K562 (cell line): ENCODE data around the gene MAN1A1. TPM values are rescaled to one million over a fixed set of nuclear protein-coding genes. Genes with fewer than 3 reads are reported as not detected.
A peak's percentile ranks its signal among the peaks of the same experiment; 100 is the strongest.

Source experiments
- ATAC-seq: fragments of 200-7000 bp; cut with Tn5 transposase; 3 replicates; pipeline ENCODE4 v1.9.1; 2020; ENCODE audit warnings: moderate library complexity
- BruUV-seq: library from RNA; stranded (reverse); fragments of 400-500 nt; replicated peaks from 2 replicates; lab custom pipeline; 2021; lab: Mats Ljungman, UMichigan
- CTCF ChIA-PET: fragments of 300-600 bp; formaldehyde crosslinking; extraction: SDS; loops from one replicate; lab custom pipeline; 2021; ENCODE audit warnings: low intra/inter-chr PET ratio; lab: Yijun Ruan, JAX
- POLR2A ChIA-PET: fragments of 300-600, 350-650 bp; sonication (Branson Sonifier 250); formaldehyde crosslinking; extraction: SDS; loops from one replicate; lab custom pipeline; 2021; ENCODE audit warnings: antibody characterized with exemption, inconsistent platforms; lab: Yijun Ruan, JAX
- DNase-seq, 4 experiments: peaks; one replicate each; pipeline versions ENCODE4 v3.0.0 to v3.0.0-alpha.2; 2011 to 2018; ENCODE audit warnings: low spot score in 3 of 4, mixed read lengths in 3 of 4; ENCODE audit errors: extremely low read depth in 1 of 4
- FAIRE-seq: peaks from 2 replicates; lab custom pipeline; 2011; peaks lifted over from hg19 to GRCh38; lab: Jason Lieb, UNC
- H2AFZ ChIP-seq: 2 replicates; pipeline ENCODE4 v1.6.0; 2011; ENCODE audit warnings: low read depth, low read length, control low read depth, inconsistent platforms
- H3K27ac ChIP-seq: fragments of 200-600 bp; 3 replicates; pipeline ENCODE4 v1.8.0; 2011; ENCODE audit warnings: low read depth, mild to moderate bottlenecking, control low read depth, inconsistent platforms, low read length, moderate library complexity, mixed read lengths; ENCODE audit errors: extremely low read depth
- H3K27me3 ChIP-seq, 2 experiments: fragments of 300-600 bp in 1 of 2; 2 replicates in 1 of 2; 3 replicates in 1 of 2; pipeline versions ENCODE4 v1.6.0 to v1.8.0; 2011; ENCODE audit warnings: inconsistent platforms in 2 of 2, low read length in 2 of 2, mild to moderate bottlenecking in 1 of 2, mixed read lengths in 1 of 2, moderate library complexity in 1 of 2; ENCODE audit not compliant: control insufficient read depth in 2 of 2, insufficient read depth in 2 of 2
- H3K36me3 ChIP-seq: fragments of 300-600 bp; 3 replicates; pipeline ENCODE4 v1.8.0; 2011; ENCODE audit warnings: mild to moderate bottlenecking, low read length, inconsistent platforms; ENCODE audit not compliant: control insufficient read depth, insufficient read depth
- H3K4me1 ChIP-seq, 2 experiments: fragments of 200-600 bp in 1 of 2; replicated peaks in 1 of 2; 2 replicates in 1 of 2; 3 replicates in 1 of 2; pipeline versions ENCODE4 v1.5.1 to v1.8.0; 2011; ENCODE audit warnings: inconsistent platforms in 2 of 2, low read length in 2 of 2, mild to moderate bottlenecking in 1 of 2, mixed read lengths in 1 of 2, moderate library complexity in 1 of 2; ENCODE audit not compliant: control insufficient read depth in 2 of 2, insufficient read depth in 2 of 2
- H3K4me2 ChIP-seq: 2 replicates; pipeline ENCODE4 v1.6.1; 2011; ENCODE audit warnings: low read length, control low read depth, inconsistent platforms, mixed read lengths; ENCODE audit not compliant: insufficient read depth
- H3K4me3 ChIP-seq: fragments of 200-600 bp; sonication (generic), shearing (Covaris generic); 2 replicates; pipeline ENCODE4 v1.5.1; 2016; ENCODE audit warnings: control low read depth, inconsistent platforms
- H3K79me2 ChIP-seq: fragments of 200-600 bp; 3 replicates; pipeline ENCODE4 v1.8.0; 2011; ENCODE audit warnings: low read length, inconsistent platforms; ENCODE audit not compliant: control insufficient read depth, insufficient read depth
- H3K9ac ChIP-seq, 2 experiments: 2 replicates each; pipeline versions ENCODE4 v1.6.0 to v1.6.1; 2011; ENCODE audit warnings: low read depth in 2 of 2, low read length in 2 of 2, control low read depth in 1 of 2, inconsistent platforms in 1 of 2, mild to moderate bottlenecking in 1 of 2, mixed read lengths in 1 of 2; ENCODE audit not compliant: insufficient read depth in 1 of 2
- H3K9me1 ChIP-seq: one replicate; pipeline ENCODE4 v1.6.0; 2011; ENCODE audit warnings: inconsistent platforms, mild to moderate bottlenecking, low read length, moderate library complexity; ENCODE audit not compliant: control insufficient read depth, insufficient read depth
- H3K9me3 ChIP-seq: replicated peaks from 2 replicates; pipeline ENCODE4 v1.5.1; 2011; ENCODE audit warnings: low read depth, low read length, inconsistent platforms; ENCODE audit not compliant: control insufficient read depth, insufficient read depth
- H4K20me1 ChIP-seq: replicated peaks from 2 replicates; pipeline ENCODE4 v1.6.1; 2011; ENCODE audit warnings: low read length, inconsistent platforms, mixed read lengths; ENCODE audit not compliant: control insufficient read depth, insufficient read depth
- AFF1 ChIP-seq, 2 experiments: fragments of 450-650 bp; IDR thresholded peaks; 2 replicates each; pipeline ENCODE4 v1.6.1; 2018; ENCODE audit warnings: mild to moderate bottlenecking in 2 of 2, low read depth in 1 of 2; ENCODE audit not compliant: partially characterized antibody in 2 of 2
- BRD9 ChIP-seq: fragments of 450-650 bp; IDR thresholded peaks from 2 replicates; pipeline ENCODE4 v1.6.1; 2018; ENCODE audit warnings: low read depth; ENCODE audit not compliant: partially characterized antibody
- CC2D1A ChIP-seq: fragments of 450-650 bp; IDR thresholded peaks from 2 replicates; pipeline ENCODE4 v1.6.1; 2017; ENCODE audit warnings: mild to moderate bottlenecking
- ETV1 ChIP-seq: fragments of 450-650 bp; conservative IDR thresholded peaks from 2 replicates; pipeline ENCODE4 v1.6.1; 2016; ENCODE audit warnings: missing genetic modification characterization, control low read depth, low read depth, missing compliant biosample characterization
- HMGXB4 ChIP-seq: sonication (generic); formaldehyde crosslinking; IDR thresholded peaks from 2 replicates; pipeline ENCODE4 v1.8.1; 2023; ENCODE audit warnings: mild to moderate bottlenecking, missing genetic modification reagents
- PBX2 ChIP-seq, 2 experiments: IDR thresholded peaks in 1 of 2; conservative IDR thresholded peaks in 1 of 2; 2 replicates each; pipeline ENCODE4 v1.6.1; 2016; ENCODE audit warnings: low read depth in 2 of 2, mild to moderate bottlenecking in 1 of 2, missing compliant biosample characterization in 1 of 2, missing genetic modification characterization in 1 of 2, moderate library complexity in 1 of 2
- RAD21 ChIP-seq, 2 experiments: fragments of 250-450 bp in 1 of 2; fragments of 450-650 bp in 1 of 2; sonication (Bioruptor Pico) in 1 of 2; formaldehyde crosslinking in 1 of 2; IDR thresholded peaks in 1 of 2; conservative IDR thresholded peaks in 1 of 2; 2 replicates each; pipeline versions ENCODE4 v1.4.0 to v1.8.0; 2020 to 2022; ENCODE audit warnings: mild to moderate bottlenecking in 2 of 2, moderate library complexity in 1 of 2
- ZBTB26 ChIP-seq: fragments of 450-650 bp; formaldehyde crosslinking; IDR thresholded peaks from 2 replicates; pipeline ENCODE4 v1.4.0; 2022; ENCODE audit warnings: missing genetic modification characterization
- WGBS: fragments of 100-300 bp; shearing (Covaris generic); methylation state at CpG from one replicate; pipeline ENCODE4 v1.1.6; 2016; ENCODE audit warnings: low coverage, mixed read lengths; ENCODE audit not compliant: insufficient coverage; ENCODE audit errors: missing lambda C conversion rate; 5-methylcytosine and 5-hydroxymethylcytosine counted together
- in situ Hi-C: fragments of 300-500 bp; cut with MboI; formaldehyde crosslinking; loops from 4 replicates; pipeline ENCODE4 v1.15.0; 2018; ENCODE audit warnings: inconsistent platforms, mixed read lengths
- intact Hi-C: fragments of 100-400 bp; cut with micrococcal nuclease; formaldehyde crosslinking; loops from 2 replicates; pipeline ENCODE4 v1.14.2; 2022
- polyA plus RNA-seq, 8 experiments: library from polyadenylated mRNA; depleted of rRNA in 4 of 8; stranded (reverse) in 5 of 8; unstranded in 3 of 8; fragments of >200 nt; fragmentation: Nextera tagmentation in 2 of 8; fragmentation: Illumina TruSeq in 1 of 8; extraction: Ambion mirVana in 2 of 8; extraction: Trizol in 1 of 8; gene quantifications; 2 replicates each; pipeline versions ENCODE4 v1.2.1 to v1.2.3, GENCODE V29; 2011 to 2014; ENCODE audit warnings: inconsistent platforms in 1 of 8, missing spikeins in 1 of 8
- total RNA-seq, 7 experiments: library from RNA; depleted of rRNA in 6 of 7; stranded (reverse); fragments of >200 nt in 6 of 7; fragmentation: Illumina TruSeq in 2 of 7; extraction: Trizol in 2 of 7; gene quantifications; 2 replicates each; pipeline versions ENCODE4 v1.2.1 to v1.2.3, GENCODE V29; 2011 to 2021; ENCODE audit warnings: low replicate concordance in 1 of 7

MAN1A1 gene
- total and polyA plus RNA-seq, 9 of the 15 experiments (the other 6 are each of a cell fraction or from before 2014, with no cell fraction given): 24.5 to 78.4 (median 59.7) TPM

- Histone ChIP-seq H3K9me1 (no peaks in the 10 kb centered on the region), H3K4me1 (peaks cover 23 to 39% of the 10 kb centered on the region in 2 experiments), H3K27ac (peak overlapping the region; percentile 85), H3K4me2 (peak overlapping the region; percentile 70; the same call in 1 of the 2 replicates), H3K27me3 (no peaks in the 10 kb centered on the region), H3K79me2 (no peaks in the 10 kb centered on the region), H2AFZ (peak overlapping the region; percentile 78), H3K36me3 (no peaks in the 10 kb centered on the region), H3K9me3 (peaks cover 4% of the 10 kb centered on the region; the same call in 1 of the 2 replicates), H4K20me1 (no peaks in the 10 kb centered on the region), H3K4me3 (no peak overlapping the region), H3K9ac (peak overlapping the region; percentile 39 to 59; a peak in 2 of 4 replicates)
- intact Hi-C loops: loop anchor here (5.0 to 10.0 kb wide), 5 partner anchors 199 to 917 kb away; partner anchors contain the start of gene MAN1A1
- in situ Hi-C loops: no loop called here
- DNase-seq (peak; percentile 31 to 71 (median 40)), ATAC-seq (peak; percentile 57), FAIRE-seq (peak; percentile 87)
- POLR2A ChIA-PET: interaction anchor here (0.6 to 3.6 kb wide), 5 partner anchors 10 to 470 kb away, joined by 3 to 25 read pairs (median 3); no protein-coding TSS in a partner anchor
- CTCF ChIA-PET: interaction anchor here (0.6 kb wide), 1 partner anchor 594 kb away, joined by 5 read pairs; no protein-coding TSS in a partner anchor
- WGBS: 57% methylated on average over 5 of the region's 5 CpGs
- no TSS peak for BruUV-seq
- peak in 1 of 2 experiments; percentile 26 for TF ChIP-seq AFF1 (IDR thresholded peaks at IDR 0.05; ENCODE audit: low read depth in 1 of 2, partially characterized antibody in 2 of 2)
- TF ChIP-seq HMGXB4 (CRISPR knock-in tag): no peak
- TF ChIP-seq ZBTB26 (CRISPR knock-in tag): no peak
- 0 out of 2 replicates have a peak, but pooled peaks have one; percentile 9 for TF ChIP-seq ETV1
- peak; percentile 43 to 78 for TF ChIP-seq RAD21 (CRISPR knock-in tag; conservative IDR thresholded peaks at IDR 0.05 in 1 of 2, IDR thresholded peaks at IDR 0.05 in 1 of 2)
- TF ChIP-seq BRD9: peak; percentile 85
- TF ChIP-seq PBX2 (CRISPR knock-in tag; IDR thresholded peaks at IDR 0.05; ENCODE audit: low read depth): no peak
- TF ChIP-seq PBX2 (tag; conservative IDR thresholded peaks at IDR 0.05; ENCODE audit: low read depth): peak; percentile 32
- TF ChIP-seq CC2D1A: peak; percentile 29; the same call in 1 of the 2 replicates
These were observed 201.3 kb downstream of the MAN1A1 start for GRCh38 chr6:119148098-119148824.
